Mammary microvascular endothelial cell (primary cell): ENCODE results near the gene MAST3. TPM values are rescaled to one million over a fixed set of nuclear protein-coding genes. Genes with fewer than 3 reads are reported as not detected.

Experiments used
- total RNA-seq: library from RNA; depleted of rRNA; stranded (reverse); fragments of >200 nt; gene quantifications from 2 replicates; pipeline ENCODE4 v1.2.3, GENCODE V29; 2015

Gene MAST3
- 3.5 and 3.6 TPM in 2 replicates for total RNA-seq

GRCh38 chr19:18097217-18097992, at the start of gene MAST3:
TSS of gene MAST3 (plus strand) at chr19:18097778. CDS start at chr19:18097793, 15 bp downstream.

GRCh38 chr19:18086590-18087138, 10.9 kb upstream of the MAST3 start, which contains the start of gene IL12RB1:
TSS of gene IL12RB1 (minus strand) at chr19:18086934. CDS start at chr19:18086823, 111 bp downstream.

GRCh38 chr19:18152817-18153555, 55.4 kb downstream of the MAST3 start, which contains the start of gene PIK3R2:
TSS of gene PIK3R2 (plus strand) at chr19:18153163. CDS start at chr19:18155880, 2,717 bp downstream.

GRCh38 chr19:18173572-18174288, 76.2 kb downstream of the MAST3 start, which contains the start of gene IFI30:
TSS of gene IFI30 (plus strand) at chr19:18173813. CDS start at chr19:18173842, 29 bp downstream.

GRCh38 chr19:18192673-18193387, 95.3 kb downstream of the MAST3 start, which contains the start of gene MPV17L2:
TSS of gene MPV17L2 (plus strand) at chr19:18193218. CDS start at chr19:18193282, 64 bp downstream.

Other genes with a start within 250 kb of the MAST3 start
- gene JAK3, start 249.8 kb upstream of the MAST3 start, total RNA-seq, result 4.7 and 5.9 TPM in 2 replicates
- 1,320 and 1,512 TPM in 2 replicates for gene RPL18A, start 237.9 kb upstream of the MAST3 start, total RNA-seq
- gene SLC5A5, start 225.8 kb upstream of the MAST3 start, total RNA-seq, result not detected in 2 replicates
- 111 and 120 TPM in 2 replicates for gene CCDC124, start 164.8 kb upstream of the MAST3 start, total RNA-seq
- gene KCNN1, start 130.7 kb upstream of the MAST3 start, total RNA-seq, result not detected in 2 replicates
- gene ARRDC2, start 89.6 kb upstream of the MAST3 start, total RNA-seq, result 10.9 and 27.0 TPM in 2 replicates
- gene IL12RB1, start 10.8 kb upstream of the MAST3 start, total RNA-seq, result 0.64 and 0.87 TPM in 2 replicates
- gene PIK3R2, start 55.4 kb downstream of the MAST3 start, total RNA-seq, result 2.2 and 7.3 TPM in 2 replicates
- gene IFI30, start 76.0 kb downstream of the MAST3 start, total RNA-seq, result 16.9 and 21.9 TPM in 2 replicates
- gene MPV17L2, start 95.4 kb downstream of the MAST3 start, total RNA-seq, result 31.2 and 59.0 TPM in 2 replicates
- 0.60 and 1.5 TPM in 2 replicates for gene RAB3A, start 106.3 kb downstream of the MAST3 start, total RNA-seq
- 0.25 and 0.27 TPM in 2 replicates for gene PDE4C, start 128.7 kb downstream of the MAST3 start, total RNA-seq
- 0.10 and 0.13 TPM in 2 replicates for gene IQCN, start 176.7 kb downstream of the MAST3 start, total RNA-seq
- 210 and 293 TPM in 2 replicates for gene JUND, start 183.8 kb downstream of the MAST3 start, total RNA-seq
- 333 and 341 TPM in 2 replicates for gene LSM4, start 225.3 kb downstream of the MAST3 start, total RNA-seq
- 8.5 and 18.4 TPM in 2 replicates for gene PGPEP1, start 242.8 kb downstream of the MAST3 start, total RNA-seq